NK-92 (cell line): Measurements from ENCODE around the gene LCE6A.

ENCODE experiments used
- DNase-seq: peaks from one replicate; lab custom pipeline; 2025; ENCODE audit not compliant: unreplicated experiment; lab: John Stamatoyannopoulos, UW

Gene LCE6A

DNA sequence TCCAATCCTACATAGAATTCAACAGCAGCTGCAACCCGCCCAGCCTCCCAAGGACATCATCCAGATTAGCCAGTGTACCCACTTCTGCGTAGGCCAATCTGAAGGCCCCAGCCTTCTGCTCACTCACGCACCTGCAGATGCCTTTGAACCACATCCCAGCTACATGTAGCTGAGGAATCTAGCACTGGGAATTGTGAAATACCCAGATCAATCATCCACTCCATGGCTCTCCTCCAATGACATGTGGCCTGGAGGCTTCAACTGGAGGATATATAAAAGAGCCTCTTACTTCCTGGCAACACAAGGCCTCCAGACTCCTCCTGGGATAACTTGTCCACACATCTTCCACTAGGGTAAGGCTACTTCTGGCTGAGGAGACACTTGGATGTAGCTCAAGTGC, at the start of gene LCE6A:
Gene LCE6A, plus strand, starts transcription at position 301 of the 400 bp plus-strand sequence. CDS start 665 bp downstream, outside the sequence.
- DNase-seq, result no peak

GRCh38 chr1:152795686-152796085, 47.0 kb upstream of the LCE6A start:
- DNase-seq, result no peak

DNA sequence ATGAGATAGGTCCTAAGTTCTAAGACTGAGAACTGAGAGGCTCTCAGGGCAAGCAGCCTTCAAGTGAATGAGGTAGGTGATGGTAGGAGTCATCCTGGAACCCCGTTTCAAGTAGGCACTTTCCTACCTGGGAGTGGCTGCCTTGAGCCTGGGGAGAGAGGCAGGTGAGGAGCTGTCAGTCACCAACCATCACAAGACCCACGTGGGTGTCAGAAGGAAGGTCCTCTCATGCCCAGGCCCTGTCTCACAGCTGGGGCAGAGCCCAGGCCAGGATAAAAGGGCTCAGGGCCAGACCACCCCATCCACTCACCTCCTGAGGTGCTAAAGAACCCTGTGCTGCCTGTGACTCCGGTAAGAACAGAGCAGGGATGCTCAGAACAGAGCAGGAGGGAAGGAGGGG, 46.2 kb upstream of the LCE6A start, which contains the start of gene LCE1D:
Gene LCE1D, plus strand, starts transcription at position 301 of the 400 bp plus-strand sequence. CDS start 1,074 bp downstream, outside the sequence.
- DNase-seq, result no peak

- DNase-seq, result no peak
Observed at GRCh38 chr1:152801333-152801732, 41.3 kb upstream of the LCE6A start.

DNA sequence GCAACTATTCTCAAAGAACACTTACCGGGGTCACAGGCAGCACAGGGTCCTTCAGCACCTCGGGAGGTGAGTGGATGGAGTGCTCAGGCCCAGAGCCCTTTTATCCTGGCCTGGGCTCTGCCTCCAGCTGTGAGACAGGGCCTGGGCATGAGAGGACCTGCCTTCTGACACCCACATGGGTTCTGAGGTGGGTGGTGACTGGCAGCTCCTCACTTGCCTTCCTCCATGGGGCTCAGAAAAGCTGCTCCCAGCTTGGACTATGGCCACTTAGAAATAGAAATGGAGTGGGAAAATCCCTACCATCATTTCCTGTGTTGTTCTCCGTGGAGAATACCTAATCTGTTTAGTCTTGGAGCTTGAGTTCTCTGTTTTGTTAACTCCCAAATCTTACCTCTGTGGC, 36.1 kb upstream of the LCE6A start, which contains the start of gene LCE1C:
Gene LCE1C, minus strand, starts transcription at position 76 of the 400 bp plus-strand sequence. CDS start 1,173 bp downstream, outside the sequence.
- no peak for DNase-seq

- no peak for DNase-seq
Observed at GRCh38 chr1:152811050-152811449, 31.6 kb upstream of the LCE6A start.

- no peak for DNase-seq
Observed at GRCh38 chr1:152811671-152812070, 31.0 kb upstream of the LCE6A start, which contains the start of gene LCE1B. LCE1B (plus strand) TSS chr1:152811971; CDS start chr1:152812447, 476 bp downstream.

DNA sequence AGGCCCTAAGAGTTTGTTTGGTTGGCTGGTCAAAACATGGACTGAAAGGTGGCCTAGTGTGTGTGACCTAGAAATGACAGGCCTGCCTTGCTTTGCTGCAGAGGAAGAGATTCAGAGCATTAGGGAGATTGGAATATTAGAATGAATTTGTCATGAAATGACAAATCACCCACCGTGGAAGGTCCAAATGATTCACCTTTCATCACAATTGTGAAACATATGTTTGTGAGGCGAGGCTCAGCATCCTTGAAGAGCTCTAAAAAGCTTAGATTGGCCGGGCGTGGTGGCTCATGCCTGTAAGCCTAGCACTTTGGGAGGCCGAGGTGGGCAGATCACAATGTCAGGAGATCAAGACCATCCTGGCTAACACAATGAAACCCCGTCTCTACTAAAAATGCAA, 25.3 kb upstream of the LCE6A start:
- no peak for DNase-seq

- DNase-seq, result no peak
Observed at GRCh38 chr1:152823294-152823693, 19.4 kb upstream of the LCE6A start.

GRCh38 chr1:152824964-152825363, 17.7 kb upstream of the LCE6A start:
- no peak for DNase-seq

DNA sequence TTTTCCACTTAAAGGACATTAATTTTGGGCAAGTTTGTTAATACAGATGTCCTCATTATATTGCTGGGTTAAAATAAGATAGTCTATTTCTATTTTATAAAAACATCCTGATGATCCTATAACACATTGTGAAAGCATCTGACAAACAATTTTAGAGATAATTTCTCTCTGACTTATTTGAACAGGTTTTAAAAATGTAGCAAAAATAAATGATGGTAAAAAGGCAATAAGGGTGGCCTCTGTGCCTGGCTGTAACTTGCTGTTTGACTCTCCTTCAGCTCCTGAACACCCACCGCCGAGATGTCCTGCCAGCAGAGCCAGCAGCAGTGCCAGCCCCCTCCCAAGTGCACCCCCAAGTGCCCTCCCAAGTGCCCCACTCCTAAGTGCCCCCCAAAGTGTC, 15.5 kb upstream of the LCE6A start, which contains the start of gene LCE1A:
Gene LCE1A, plus strand, starts transcription at position 301 of the 400 bp plus-strand sequence. Its CDS starts 0 bp downstream, at position 301.
- no peak for DNase-seq

DNA sequence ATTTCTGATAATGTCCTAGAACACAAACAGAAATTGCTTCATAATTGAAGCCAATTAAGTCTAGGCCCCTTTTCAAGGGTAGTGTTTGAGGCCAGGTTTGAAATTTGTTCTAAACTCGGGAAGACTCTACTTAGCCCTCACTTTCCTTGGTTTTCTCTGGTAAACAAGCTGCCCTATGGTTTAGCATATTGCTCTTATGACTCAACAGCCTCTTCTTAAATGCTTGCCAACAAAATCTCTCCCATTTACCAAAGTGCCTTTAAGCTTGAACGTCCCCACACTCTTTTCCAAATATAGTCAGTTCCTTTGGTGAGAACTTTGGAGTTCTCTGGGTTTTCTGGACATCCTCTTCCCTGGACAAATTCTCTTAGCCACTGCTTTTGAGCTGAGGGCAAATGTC, 5.8 kb upstream of the LCE6A start:
- DNase-seq, result no peak

GRCh38 chr1:152855661-152856060, 13.0 kb downstream of the LCE6A start:
- no peak for DNase-seq

DNA sequence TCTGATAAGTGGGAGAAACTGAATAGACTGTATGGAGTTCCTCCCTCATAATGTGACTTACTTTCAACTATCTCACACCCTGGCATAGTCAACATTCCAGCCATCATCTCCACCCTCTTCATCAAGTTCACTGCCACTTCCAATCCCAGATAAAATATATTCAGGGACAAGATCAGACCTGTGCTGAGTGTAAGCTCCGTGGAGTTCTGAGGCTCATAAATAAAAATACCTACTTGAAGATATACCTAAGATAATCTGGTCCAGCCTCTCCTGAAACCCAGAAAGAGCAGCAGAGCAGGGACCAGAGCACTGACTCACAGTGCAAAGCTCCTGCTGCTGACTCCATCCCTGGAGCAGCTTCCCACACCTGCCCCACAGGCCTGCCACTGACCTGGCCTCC, 15.4 kb downstream of the LCE6A start:
- DNase-seq, result no peak

DNA sequence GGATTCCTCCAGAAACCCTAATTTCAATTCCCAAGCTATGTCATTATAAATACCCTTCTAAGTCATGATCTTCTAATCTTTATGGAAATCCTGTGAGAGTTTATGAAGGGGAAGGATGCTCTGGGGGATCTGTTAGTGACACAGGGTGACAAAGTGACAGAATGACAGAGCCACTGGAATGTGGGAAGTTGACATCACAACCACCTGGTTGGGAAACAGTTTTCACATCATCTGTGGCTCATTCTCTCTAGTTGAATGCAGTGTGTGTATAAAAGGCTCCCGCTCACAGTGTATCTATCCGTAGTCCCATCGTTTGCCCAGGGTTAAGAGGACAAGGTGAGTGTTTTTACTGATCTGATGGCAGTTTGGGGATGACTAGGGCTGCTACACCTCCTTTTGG, 17.0 kb downstream of the LCE6A start, which contains the start of gene LCE7A:
Gene LCE7A, plus strand, starts transcription at position 301 of the 400 bp plus-strand sequence. CDS start 702 bp downstream, outside the sequence.
- DNase-seq, result no peak

DNA sequence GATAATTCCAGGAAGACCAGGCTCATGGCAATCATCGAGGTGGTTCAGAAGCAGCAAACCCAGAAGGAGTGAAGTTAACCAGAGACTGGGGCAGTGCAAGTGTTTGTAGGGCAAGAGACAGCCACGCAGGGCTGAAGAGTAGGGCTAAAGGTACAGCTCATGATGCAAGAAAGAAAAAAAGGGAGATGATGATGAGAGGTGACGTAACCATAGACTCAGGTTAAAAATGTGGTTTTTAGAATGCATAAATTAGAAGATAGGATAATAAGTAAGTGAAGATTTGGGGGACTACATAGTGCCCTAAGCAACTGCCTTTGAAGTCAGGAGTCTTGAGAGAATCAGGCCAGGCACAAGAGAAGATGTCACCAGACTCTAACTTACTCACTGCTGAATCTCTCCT, 17.5 kb downstream of the LCE6A start:
- DNase-seq, result no peak

GRCh38 chr1:152861374-152861773, 18.7 kb downstream of the LCE6A start:
- DNase-seq, result no peak

DNA sequence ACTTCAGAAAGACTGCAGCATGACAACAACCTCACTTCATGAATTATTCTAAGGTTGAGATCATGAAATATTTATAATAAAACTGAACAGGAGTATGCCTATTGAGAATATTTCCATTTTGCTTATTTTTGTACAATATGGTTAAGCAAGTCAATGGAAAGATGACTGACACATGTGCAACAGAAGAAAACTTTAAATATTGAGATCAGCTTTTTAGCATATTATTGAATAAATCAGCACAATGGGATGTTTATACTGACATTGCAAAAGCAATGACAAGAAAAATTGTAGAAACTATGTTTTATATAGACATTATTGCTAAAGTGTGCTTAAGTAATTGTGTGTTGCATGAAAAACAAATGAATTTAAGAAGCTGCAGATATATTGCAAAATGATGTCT, 21.8 kb downstream of the LCE6A start:
- DNase-seq, result no peak

DNA sequence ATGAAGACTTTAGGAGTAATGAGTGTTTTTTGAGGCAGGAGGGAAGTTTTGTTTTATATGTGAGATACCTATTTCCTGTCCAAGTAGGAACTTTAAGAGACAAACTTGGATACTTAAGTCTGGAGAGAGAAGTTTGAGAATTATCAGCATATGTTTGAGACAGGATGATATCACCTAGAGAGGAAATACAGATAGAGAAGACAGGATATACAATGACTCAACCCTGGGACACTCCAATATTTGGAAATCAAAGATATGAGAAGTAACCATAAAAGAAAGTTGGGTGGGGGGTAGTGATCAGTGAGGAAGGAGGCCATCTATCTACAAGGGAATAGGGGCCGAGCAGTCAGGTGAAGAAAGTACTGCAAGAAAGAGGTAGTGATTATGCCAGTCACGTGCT, 23.7 kb downstream of the LCE6A start:
- no peak for DNase-seq

DNA sequence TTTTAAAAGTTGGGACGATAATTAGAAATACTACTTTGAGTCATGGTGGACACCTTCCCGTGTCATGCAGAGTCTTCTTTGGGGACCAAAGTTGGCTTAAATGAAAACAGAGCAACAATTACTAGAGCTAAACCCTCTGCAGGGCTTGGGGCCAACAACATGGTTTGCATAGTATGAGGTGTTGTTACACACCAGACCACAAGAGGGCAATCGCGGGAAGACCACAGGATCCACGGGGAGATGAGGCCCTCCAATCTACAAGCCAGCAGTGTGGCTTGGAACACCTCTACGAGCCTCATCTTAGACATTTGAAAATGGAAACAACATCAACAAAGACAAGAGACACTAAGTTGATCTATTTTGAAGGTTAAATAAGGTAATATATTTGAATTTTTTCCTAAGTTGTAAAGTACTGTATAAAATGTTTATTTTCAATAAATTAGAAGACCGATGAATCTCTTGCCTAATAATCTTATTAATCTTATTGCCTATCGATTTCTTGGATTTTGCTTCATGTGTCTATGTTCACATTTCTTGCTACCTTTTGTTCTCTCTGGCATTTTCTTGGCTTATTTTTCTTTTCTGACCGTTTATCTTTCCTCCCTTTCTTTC, 27.3 kb downstream of the LCE6A start:
- DNase-seq, result no peak

DNA sequence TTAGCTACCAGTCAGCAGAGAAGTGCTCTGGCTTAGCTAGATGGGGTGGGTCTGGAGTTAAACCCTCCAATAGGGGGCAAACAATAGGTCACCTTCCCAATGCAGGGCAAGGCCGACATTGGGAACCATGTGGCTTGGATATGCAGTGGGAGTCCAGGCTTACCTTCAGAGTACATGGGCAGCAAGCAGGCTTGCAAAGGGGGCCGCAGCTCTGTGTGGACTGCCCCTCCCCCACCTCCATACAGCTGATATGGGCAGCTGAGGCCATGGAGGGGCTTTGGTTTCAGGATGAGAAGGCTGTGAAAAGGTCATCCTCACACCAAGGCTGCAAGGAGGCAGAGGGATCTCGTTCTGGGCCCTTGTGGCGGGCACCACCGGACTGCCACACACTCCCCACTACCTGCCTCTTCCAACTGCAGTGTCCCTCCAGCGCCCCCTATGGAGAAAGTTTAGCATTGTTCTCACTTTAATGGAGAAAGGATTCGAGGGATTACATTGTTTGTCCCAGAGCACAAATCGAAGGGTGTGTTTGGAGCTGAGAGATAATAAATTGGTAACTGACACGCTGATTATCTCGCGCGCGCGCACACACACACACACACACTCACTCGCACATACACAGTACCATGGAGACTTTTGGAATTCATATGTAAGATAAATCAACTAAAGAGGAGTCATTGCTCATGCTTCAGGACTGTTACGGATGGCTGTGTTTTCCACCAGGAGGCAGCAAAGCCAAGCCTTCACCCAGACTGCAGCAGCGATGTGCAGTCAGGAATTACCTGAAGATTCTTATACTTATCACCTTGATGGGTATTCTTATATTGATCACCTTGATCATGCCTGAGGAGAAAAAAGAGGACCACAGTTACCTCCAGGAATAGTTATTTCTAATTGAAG, 28.4 kb downstream of the LCE6A start:
- no peak for DNase-seq

DNA sequence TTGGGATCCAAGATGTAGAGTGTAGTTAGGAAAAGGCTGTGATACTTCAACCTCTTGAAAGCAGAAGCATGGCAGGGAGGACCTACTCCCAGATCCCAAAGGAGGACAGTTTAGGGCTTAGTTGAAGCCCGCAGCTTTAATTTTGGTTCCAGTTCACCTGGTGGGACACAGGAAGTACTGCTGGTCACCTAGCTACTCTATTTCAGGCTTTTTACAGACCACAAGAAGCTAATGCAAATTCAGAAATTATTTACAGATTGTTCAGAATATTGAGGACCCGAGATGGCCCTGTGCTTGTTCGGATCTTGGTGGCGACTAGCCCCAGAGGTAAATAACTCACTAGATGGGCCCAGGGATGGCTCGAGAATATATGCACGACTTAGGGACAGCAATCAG, 29.1 kb downstream of the LCE6A start:
- no peak for DNase-seq
